ENCODE results near the gene JKAMP.

JKAMP gene

DNA sequence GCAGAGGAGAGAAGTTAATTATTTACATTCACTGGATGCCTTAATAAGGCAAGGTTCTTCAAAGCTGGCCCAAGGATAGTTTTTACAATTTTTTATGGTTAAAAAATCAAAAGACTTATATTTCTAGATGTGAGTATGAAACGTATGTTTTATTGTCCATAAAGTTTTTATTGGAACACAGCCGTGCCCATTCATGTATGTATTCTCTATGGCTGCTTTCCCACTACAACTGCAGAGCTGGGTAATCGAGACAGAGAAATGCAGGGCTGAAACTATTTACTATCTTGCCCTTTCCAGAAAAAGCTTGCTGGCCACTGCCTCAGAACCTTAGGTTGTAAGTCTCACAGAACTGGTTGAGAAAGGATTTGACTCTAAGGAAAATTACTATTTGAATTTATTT is 16.4 kb downstream of the JKAMP start:
- Histone ChIP-seq H3K27me3 (ENCODE audit: control insufficient read depth in 5 of 5, insufficient read depth in 4 of 5, low read length in 5 of 5) (no peaks in the 10 kb centered on the region), H3K27ac (ENCODE audit: low read depth, low read length) (no peak overlapping the region), H3K9me3 (ENCODE audit: control insufficient read depth in 5 of 5, low read length in 5 of 5) (no peaks in the 10 kb centered on the region), H3K4me1 (ENCODE audit: control insufficient read depth in 5 of 5, insufficient read depth in 5 of 5, low read length in 5 of 5) (peaks cover 0 to 3% (median 0%) of the 10 kb centered on the region in 5 donors), H3K4me3 (ENCODE audit: low read depth in 1 of 5, low read length in 5 of 5) (no peak overlapping the region), H3K9ac (ENCODE audit: low read length in 5 of 5) (peak overlapping the region in 1 of 5 donors; percentile 32), H3K36me3 (ENCODE audit: control insufficient read depth in 5 of 5, insufficient read depth in 5 of 5, low read length in 5 of 5) (peaks cover 21 to 41% (median 34%) of the 10 kb centered on the region in 5 donors)

DNA sequence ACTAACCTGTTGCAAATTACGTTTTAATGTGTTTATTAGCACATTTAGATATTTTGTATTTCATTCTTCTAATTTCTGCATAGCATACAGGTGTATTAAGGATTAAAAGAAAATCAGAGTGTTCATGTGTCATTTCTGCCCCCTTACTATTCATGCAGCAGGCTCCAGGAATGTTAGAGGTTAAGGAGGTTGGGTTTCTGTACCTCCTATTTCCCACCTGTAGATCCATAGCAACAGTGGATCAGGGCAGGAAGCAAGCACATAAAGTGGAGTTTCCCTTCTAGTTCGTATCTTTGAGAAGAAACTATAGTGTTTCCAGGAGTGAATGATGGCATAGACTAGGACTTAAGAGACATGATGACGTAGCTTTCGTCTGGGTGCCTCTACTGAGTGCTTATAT is 18.9 kb downstream of the JKAMP start:
- H3K27ac ChIP-seq (ENCODE audit: low read depth, low read length): no peak overlapping the region
- H3K27me3 ChIP-seq (ENCODE audit: control insufficient read depth in 5 of 5, insufficient read depth in 4 of 5, low read length in 5 of 5): no peaks in the 10 kb centered on the region
- no peaks in the 10 kb centered on the region for H3K9me3 ChIP-seq (ENCODE audit: control insufficient read depth in 5 of 5, low read length in 5 of 5)
- H3K9ac ChIP-seq (ENCODE audit: low read length in 5 of 5): no peak overlapping the region
- peaks cover 0 to 3% (median 0%) of the 10 kb centered on the region in 5 donors for H3K4me1 ChIP-seq (ENCODE audit: control insufficient read depth in 5 of 5, insufficient read depth in 5 of 5, low read length in 5 of 5)
- H3K4me3 ChIP-seq (ENCODE audit: low read depth in 1 of 5, low read length in 5 of 5): no peak overlapping the region
- peaks cover 13 to 32% (median 22%) of the 10 kb centered on the region in 5 donors for H3K36me3 ChIP-seq (ENCODE audit: control insufficient read depth in 5 of 5, insufficient read depth in 5 of 5, low read length in 5 of 5)

DNA sequence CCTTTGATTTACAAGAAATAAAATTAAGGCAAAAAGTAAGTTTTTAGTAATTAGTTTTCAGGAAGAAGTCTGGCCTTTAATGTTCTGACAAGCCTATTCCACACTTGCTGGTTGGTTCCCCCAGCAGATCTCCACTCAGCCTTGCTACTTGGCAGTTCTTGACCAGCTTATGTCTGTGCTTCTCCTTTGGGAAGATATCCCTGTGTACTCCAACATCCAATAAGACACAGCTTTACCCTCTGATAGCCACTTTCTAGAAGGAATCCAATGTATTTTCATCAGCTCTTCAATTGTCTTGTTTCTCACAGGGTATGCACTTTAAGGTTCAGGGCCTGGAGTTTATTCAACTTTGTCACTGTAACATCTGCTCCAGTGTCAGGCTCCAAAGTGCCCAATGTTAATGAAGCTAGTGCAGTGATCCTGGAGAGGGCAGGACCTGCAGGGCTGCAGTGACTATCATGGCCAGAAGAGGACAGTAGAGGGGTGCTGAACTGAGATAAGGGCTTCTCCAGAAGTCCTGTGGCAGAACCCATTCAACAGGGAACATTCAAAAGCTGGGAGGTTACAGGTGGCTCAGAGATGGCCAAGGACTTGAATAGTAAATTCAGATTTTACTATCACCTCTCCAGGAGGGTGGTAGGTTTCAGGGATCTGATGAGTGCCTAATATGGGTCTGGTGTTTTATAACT is 22.9 kb downstream of the JKAMP start:
- Histone ChIP-seq H3K4me3 (ENCODE audit: low read depth in 1 of 5, low read length in 5 of 5) (no peak overlapping the region), H3K4me1 (ENCODE audit: control insufficient read depth in 5 of 5, insufficient read depth in 5 of 5, low read length in 5 of 5) (peaks cover 0 to 2% (median 0%) of the 10 kb centered on the region in 5 donors), H3K36me3 (ENCODE audit: control insufficient read depth in 5 of 5, insufficient read depth in 5 of 5, low read length in 5 of 5) (peaks cover 9 to 23% (median 11%) of the 10 kb centered on the region in 5 donors), H3K27ac (ENCODE audit: low read depth, low read length) (no peak overlapping the region), H3K9me3 (ENCODE audit: control insufficient read depth in 5 of 5, low read length in 5 of 5) (no peaks in the 10 kb centered on the region), H3K9ac (ENCODE audit: low read length in 5 of 5) (no peak overlapping the region), H3K27me3 (ENCODE audit: control insufficient read depth in 5 of 5, insufficient read depth in 4 of 5, low read length in 5 of 5) (no peaks in the 10 kb centered on the region)

DNA sequence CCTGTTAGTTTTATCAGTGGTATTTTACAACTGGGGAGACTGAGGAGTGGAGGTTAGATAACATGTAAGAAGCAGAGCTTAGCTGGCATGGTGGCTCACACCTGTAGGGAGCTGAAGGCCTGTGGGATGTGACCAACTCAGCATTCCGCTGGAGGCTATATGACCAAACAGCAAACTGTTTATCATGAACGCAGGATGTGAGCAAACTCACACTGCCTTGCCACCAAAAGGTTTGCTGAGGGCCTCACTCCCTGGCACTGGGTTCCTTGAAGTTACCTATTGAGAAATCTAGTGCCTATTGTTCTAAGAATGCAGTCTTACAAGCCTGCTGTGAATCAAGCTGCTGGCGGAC is 23.4 kb downstream of the JKAMP start:
- H3K4me1 ChIP-seq (ENCODE audit: control insufficient read depth in 5 of 5, insufficient read depth in 5 of 5, low read length in 5 of 5): peaks cover 0 to 2% (median 0%) of the 10 kb centered on the region in 5 donors
- no peak overlapping the region for H3K9ac ChIP-seq (ENCODE audit: low read length in 5 of 5)
- H3K27ac ChIP-seq (ENCODE audit: low read depth, low read length): no peak overlapping the region
- H3K9me3 ChIP-seq (ENCODE audit: control insufficient read depth in 5 of 5, low read length in 5 of 5): no peaks in the 10 kb centered on the region
- no peak overlapping the region for H3K4me3 ChIP-seq (ENCODE audit: low read depth in 1 of 5, low read length in 5 of 5)
- no peaks in the 10 kb centered on the region for H3K27me3 ChIP-seq (ENCODE audit: control insufficient read depth in 5 of 5, insufficient read depth in 4 of 5, low read length in 5 of 5)
- peaks cover 9 to 23% (median 11%) of the 10 kb centered on the region in 5 donors for H3K36me3 ChIP-seq (ENCODE audit: control insufficient read depth in 5 of 5, insufficient read depth in 5 of 5, low read length in 5 of 5)

DNA sequence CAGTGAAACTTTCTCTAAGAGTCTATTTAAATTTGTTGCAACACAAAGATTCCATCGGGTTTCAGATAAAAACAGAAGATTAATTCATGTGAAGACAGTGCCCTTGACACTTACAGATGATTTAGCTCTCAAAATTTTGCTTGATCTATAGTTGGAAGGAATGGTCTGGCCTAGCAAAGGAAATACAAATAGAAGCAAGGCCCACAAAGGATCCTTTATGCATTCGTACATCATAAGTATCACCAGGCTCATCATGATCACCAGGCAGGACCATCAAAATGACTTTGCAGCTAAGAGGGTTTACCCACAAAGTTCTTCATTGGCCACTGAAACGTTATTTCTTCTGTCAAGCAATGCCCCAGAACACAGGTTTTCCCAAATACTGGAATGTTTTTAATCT is 24.8 kb downstream of the JKAMP start:
- H3K27ac ChIP-seq (ENCODE audit: low read depth, low read length): no peak overlapping the region
- peaks cover 0 to 2% (median 0%) of the 10 kb centered on the region in 5 donors for H3K4me1 ChIP-seq (ENCODE audit: control insufficient read depth in 5 of 5, insufficient read depth in 5 of 5, low read length in 5 of 5)
- no peaks in the 10 kb centered on the region for H3K27me3 ChIP-seq (ENCODE audit: control insufficient read depth in 5 of 5, insufficient read depth in 4 of 5, low read length in 5 of 5)
- no peaks in the 10 kb centered on the region for H3K9me3 ChIP-seq (ENCODE audit: control insufficient read depth in 5 of 5, low read length in 5 of 5)
- no peak overlapping the region for H3K9ac ChIP-seq (ENCODE audit: low read length in 5 of 5)
- peaks cover 2 to 11% (median 2%) of the 10 kb centered on the region in 5 donors for H3K36me3 ChIP-seq (ENCODE audit: control insufficient read depth in 5 of 5, insufficient read depth in 5 of 5, low read length in 5 of 5)
- no peak overlapping the region for H3K4me3 ChIP-seq (ENCODE audit: low read depth in 1 of 5, low read length in 5 of 5)

DNA sequence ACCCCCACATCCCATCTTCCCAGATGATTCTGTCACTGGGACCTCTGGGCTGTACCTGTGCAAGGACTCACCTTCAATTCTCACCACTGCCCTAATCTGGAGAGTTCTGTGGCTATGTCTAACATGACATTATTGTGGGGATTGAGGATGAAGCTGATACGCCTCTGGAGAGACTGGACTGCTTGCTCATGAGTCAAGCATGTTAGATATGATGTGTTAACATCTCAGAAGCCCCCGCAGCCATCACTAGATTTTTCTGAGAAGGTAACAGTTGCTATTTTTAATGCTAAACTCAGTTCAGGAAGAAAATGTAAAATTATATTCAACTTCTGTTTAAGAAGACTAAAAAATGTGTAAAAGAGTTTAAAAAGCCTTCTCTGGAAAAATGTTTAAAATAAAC is 25.7 kb downstream of the JKAMP start:
- no peak overlapping the region for H3K9ac ChIP-seq (ENCODE audit: low read length in 5 of 5)
- no peak overlapping the region for H3K4me3 ChIP-seq (ENCODE audit: low read depth in 1 of 5, low read length in 5 of 5)
- H3K4me1 ChIP-seq (ENCODE audit: control insufficient read depth in 5 of 5, insufficient read depth in 5 of 5, low read length in 5 of 5): peaks cover 0 to 2% (median 0%) of the 10 kb centered on the region in 5 donors
- no peaks in the 10 kb centered on the region for H3K9me3 ChIP-seq (ENCODE audit: control insufficient read depth in 5 of 5, low read length in 5 of 5)
- peaks cover 0 to 3% (median 0%) of the 10 kb centered on the region in 5 donors for H3K36me3 ChIP-seq (ENCODE audit: control insufficient read depth in 5 of 5, insufficient read depth in 5 of 5, low read length in 5 of 5)
- H3K27ac ChIP-seq (ENCODE audit: low read depth, low read length): no peak overlapping the region
- H3K27me3 ChIP-seq (ENCODE audit: control insufficient read depth in 5 of 5, insufficient read depth in 4 of 5, low read length in 5 of 5): no peaks in the 10 kb centered on the region

DNA sequence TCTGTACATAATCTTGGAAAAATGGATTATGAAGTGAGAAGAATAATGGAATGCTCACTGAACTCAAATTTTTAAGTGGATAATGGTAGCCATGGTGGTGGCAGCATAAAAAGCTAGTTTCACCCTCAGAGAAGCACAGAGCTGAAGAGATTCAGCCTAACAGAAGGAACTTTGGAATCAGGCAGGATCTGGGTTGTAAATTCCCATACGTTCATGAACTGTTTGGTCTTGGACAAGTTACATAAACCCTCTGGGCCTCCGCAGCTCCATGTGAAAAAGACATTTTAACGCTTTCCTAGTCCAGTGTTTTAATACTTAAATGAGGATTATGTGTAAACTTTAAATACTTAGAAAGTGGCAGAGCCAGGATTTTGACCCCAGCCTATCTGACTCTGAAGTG is 26.6 kb downstream of the JKAMP start:
- no peak overlapping the region for H3K9ac ChIP-seq (ENCODE audit: low read length in 5 of 5)

DNA sequence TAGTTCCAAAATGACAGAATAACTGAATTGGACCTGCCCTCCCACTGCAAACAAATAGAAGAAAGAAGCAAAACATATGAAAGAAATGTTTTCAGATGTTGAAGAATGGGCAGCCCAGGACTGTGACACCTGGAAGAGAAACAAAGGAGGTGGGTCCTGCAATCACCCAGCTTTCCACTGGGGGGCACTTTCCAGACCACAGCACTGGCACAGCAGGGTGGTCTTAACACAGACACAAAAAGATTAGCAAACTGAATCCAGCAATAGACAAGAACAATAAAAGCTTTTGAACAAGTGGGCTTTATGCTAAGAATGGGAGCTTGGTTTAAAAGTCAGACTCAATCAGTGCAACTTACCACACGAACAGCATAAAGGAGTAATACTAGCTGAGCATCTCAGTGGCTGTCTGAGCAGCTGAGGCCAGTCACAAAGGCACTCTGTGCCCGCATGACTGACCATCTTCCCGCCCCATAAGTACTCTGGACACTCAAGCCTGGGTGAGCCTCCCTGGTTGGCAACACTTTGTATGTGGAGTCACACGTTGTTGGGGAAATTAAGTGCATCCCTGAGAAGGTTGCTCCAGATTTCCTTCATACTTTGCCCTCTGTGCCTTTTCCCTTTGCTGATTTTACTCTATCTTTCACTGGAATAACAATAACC is 27.7 kb downstream of the JKAMP start:
- no peaks in the 10 kb centered on the region for H3K27me3 ChIP-seq (ENCODE audit: control insufficient read depth in 5 of 5, insufficient read depth in 4 of 5, low read length in 5 of 5)
- no peak overlapping the region for H3K4me3 ChIP-seq (ENCODE audit: low read depth in 1 of 5, low read length in 5 of 5)
- H3K9ac ChIP-seq (ENCODE audit: low read length in 5 of 5): no peak overlapping the region
- H3K27ac ChIP-seq (ENCODE audit: low read depth, low read length): no peak overlapping the region
- H3K9me3 ChIP-seq (ENCODE audit: control insufficient read depth in 5 of 5, low read length in 5 of 5): no peaks in the 10 kb centered on the region
- H3K36me3 ChIP-seq (ENCODE audit: control insufficient read depth in 5 of 5, insufficient read depth in 5 of 5, low read length in 5 of 5): no peaks in the 10 kb centered on the region
- H3K4me1 ChIP-seq (ENCODE audit: control insufficient read depth in 5 of 5, insufficient read depth in 5 of 5, low read length in 5 of 5): peaks cover 0 to 2% (median 0%) of the 10 kb centered on the region in 5 donors

More for the DNA sequence above, 26.6 kb downstream of the JKAMP start:
- H3K4me1 ChIP-seq (ENCODE audit: control insufficient read depth in 5 of 5, insufficient read depth in 5 of 5, low read length in 5 of 5): peaks cover 0 to 2% (median 0%) of the 10 kb centered on the region in 5 donors
- H3K4me3 ChIP-seq (ENCODE audit: low read depth in 1 of 5, low read length in 5 of 5): no peak overlapping the region
- no peaks in the 10 kb centered on the region for H3K9me3 ChIP-seq (ENCODE audit: control insufficient read depth in 5 of 5, low read length in 5 of 5)
- no peaks in the 10 kb centered on the region for H3K27me3 ChIP-seq (ENCODE audit: control insufficient read depth in 5 of 5, insufficient read depth in 4 of 5, low read length in 5 of 5)
- no peaks in the 10 kb centered on the region for H3K36me3 ChIP-seq (ENCODE audit: control insufficient read depth in 5 of 5, insufficient read depth in 5 of 5, low read length in 5 of 5)
- no peak overlapping the region for H3K27ac ChIP-seq (ENCODE audit: low read depth, low read length)

DNA sequence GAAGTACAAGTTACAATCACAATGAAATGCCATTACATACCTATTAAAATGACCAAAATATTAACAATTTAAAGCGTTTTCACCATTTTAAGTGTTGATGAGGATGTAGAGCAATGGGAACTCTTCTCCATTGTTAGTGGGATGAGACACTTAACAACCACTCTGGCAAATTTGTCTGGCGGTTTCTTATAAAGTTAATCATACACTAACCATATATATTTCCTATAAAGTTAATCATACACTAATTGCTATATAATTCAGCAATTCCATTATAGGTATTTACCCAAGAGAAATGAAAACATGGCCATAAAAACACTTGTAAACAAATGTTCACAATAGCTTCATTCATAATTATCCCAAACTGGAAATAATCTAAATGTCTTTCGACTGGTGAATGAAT is 35.9 kb downstream of the JKAMP start:
- H3K9ac ChIP-seq (ENCODE audit: low read length in 5 of 5): no peak overlapping the region
- no peaks in the 10 kb centered on the region for H3K36me3 ChIP-seq (ENCODE audit: control insufficient read depth in 5 of 5, insufficient read depth in 5 of 5, low read length in 5 of 5)
- H3K9me3 ChIP-seq (ENCODE audit: control insufficient read depth in 5 of 5, low read length in 5 of 5): no peaks in the 10 kb centered on the region
- H3K4me3 ChIP-seq (ENCODE audit: low read depth in 1 of 5, low read length in 5 of 5): no peak overlapping the region
- no peaks in the 10 kb centered on the region for H3K27me3 ChIP-seq (ENCODE audit: control insufficient read depth in 5 of 5, insufficient read depth in 4 of 5, low read length in 5 of 5)
- H3K27ac ChIP-seq (ENCODE audit: low read depth, low read length): no peak overlapping the region
- H3K4me1 ChIP-seq (ENCODE audit: control insufficient read depth in 5 of 5, insufficient read depth in 5 of 5, low read length in 5 of 5): no peaks in the 10 kb centered on the region

DNA sequence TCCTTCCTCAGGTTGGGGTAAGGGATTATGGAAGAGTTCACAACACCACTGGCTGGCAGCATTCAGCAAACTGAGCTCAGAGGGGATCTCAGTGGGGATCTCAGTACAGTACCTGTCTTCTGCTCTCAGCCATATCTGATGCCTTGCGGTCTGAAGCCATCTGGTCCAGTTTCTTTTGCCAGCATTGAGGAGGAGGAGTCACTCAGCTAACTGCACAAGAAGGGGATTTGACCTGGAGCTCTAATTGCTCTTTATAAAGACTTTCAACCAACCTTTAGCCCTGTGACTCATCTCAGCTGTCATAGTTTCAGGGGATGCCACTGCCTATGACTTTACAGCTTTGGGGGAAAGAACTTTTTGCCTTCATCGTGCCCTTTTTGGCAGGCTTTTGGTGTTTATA is 44.9 kb downstream of the JKAMP start:
- H3K36me3 ChIP-seq (ENCODE audit: control insufficient read depth in 5 of 5, insufficient read depth in 5 of 5, low read length in 5 of 5): no peaks in the 10 kb centered on the region
- H3K9ac ChIP-seq (ENCODE audit: low read length in 5 of 5): no peak overlapping the region
- peaks cover 0 to 4% (median 0%) of the 10 kb centered on the region in 5 donors for H3K9me3 ChIP-seq (ENCODE audit: control insufficient read depth in 5 of 5, low read length in 5 of 5)
- H3K4me3 ChIP-seq (ENCODE audit: low read depth in 1 of 5, low read length in 5 of 5): no peak overlapping the region
- no peak overlapping the region for H3K27ac ChIP-seq (ENCODE audit: low read depth, low read length)
- no peaks in the 10 kb centered on the region for H3K4me1 ChIP-seq (ENCODE audit: control insufficient read depth in 5 of 5, insufficient read depth in 5 of 5, low read length in 5 of 5)
- H3K27me3 ChIP-seq (ENCODE audit: control insufficient read depth in 5 of 5, insufficient read depth in 4 of 5, low read length in 5 of 5): no peaks in the 10 kb centered on the region
